ENCODE data around the gene RHOC.

DNA sequence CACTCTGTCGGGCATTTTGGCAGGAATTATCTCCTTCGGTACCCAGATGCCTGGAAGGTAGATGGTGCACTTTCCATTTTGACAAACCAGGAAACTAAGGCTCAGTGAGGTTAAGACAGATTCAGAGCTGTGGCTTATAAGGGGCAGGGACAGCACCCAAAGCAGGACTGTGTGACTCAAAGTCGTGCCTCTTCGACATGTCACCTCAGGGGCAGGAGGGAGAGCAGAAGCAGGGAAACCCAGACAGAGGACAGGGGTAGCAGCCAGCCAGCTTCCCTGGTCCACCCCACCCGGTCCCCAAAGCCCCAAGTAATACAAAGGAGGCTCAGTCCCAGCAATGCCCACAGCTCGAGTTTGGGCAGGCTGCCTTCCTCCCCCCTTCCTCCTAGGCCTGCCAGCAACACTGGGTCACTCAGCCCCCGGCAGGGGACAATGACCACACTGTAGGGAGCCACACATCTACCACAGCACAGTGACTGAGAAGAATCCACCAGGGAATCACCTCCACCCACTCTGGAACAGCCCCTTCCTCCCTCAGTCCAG, 2.5 kb downstream of the RHOC start:
- TF ChIP-seq, protein P1, sequence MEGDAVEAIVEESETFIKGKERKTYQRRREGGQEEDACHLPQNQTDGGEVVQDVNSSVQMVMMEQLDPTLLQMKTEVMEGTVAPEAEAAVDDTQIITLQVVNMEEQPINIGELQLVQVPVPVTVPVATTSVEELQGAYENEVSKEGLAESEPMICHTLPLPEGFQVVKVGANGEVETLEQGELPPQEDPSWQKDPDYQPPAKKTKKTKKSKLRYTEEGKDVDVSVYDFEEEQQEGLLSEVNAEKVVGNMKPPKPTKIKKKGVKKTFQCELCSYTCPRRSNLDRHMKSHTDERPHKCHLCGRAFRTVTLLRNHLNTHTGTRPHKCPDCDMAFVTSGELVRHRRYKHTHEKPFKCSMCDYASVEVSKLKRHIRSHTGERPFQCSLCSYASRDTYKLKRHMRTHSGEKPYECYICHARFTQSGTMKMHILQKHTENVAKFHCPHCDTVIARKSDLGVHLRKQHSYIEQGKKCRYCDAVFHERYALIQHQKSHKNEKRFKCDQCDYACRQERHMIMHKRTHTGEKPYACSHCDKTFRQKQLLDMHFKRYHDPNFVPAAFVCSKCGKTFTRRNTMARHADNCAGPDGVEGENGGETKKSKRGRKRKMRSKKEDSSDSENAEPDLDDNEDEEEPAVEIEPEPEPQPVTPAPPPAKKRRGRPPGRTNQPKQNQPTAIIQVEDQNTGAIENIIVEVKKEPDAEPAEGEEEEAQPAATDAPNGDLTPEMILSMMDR (IDR thresholded peaks at IDR 0.05): no peak
- TF ChIP-seq POLR2AphosphoS5 (IDR thresholded peaks at IDR 0.05): no peak
